Stimulated activated CD8-positive, alpha-beta memory T cell treated with anti-CD3 and anti-CD28 coated beads, Interleukin-2, amount 100 ng/mL, for 1 hour (primary cell): ENCODE results near the gene PARVG.

Experiments
- DNase-seq, 2 donors: peaks; one replicate each; pipeline ENCODE4 v3.0.0-alpha.2; 2020; ENCODE audit warnings: low read depth in 2 of 2

The PARVG gene

DNA sequence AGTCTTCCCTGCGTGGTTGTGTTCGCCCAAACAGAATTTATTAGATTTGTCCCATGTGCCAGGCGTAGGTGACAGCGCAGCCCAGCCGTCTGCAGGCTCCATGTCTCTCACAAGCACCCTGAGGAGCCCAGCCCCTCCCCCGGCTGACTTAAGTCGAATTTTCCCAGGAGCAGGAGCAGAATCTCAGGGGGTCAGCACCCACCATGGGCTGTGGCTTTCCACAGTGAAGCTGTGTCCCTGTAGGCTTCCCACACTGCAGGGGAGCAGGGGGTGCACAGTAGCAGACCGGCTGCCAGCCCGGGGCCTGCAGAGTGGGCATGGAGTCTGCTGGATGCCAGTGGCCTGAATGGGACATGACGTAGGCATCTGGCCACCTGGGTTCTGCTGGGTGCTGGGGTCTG, 16.0 kb downstream of the PARVG start:
- DNase-seq = no peak

GRCh38 chr22:44197271-44197670, 16.5 kb downstream of the PARVG start:
- no peak for DNase-seq

DNA sequence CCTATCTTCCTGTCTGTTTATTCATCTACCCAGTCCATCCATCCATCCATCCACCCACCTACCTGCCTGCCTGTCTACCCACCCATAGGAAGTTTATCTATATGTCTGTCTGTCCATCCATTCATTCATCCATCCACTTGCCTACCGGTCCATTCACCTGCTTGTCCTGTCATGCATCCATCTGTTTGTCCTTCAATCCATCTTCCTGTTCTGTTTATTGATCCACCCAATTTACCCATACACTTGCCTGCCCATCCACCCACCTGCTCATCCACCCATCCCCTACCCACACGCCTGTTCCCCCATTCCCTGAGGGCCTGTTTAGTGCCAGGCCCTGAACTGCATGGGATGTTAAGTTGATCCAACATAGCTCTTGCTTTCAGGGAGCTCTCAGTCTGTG, 18.4 kb downstream of the PARVG start:
- no peak for DNase-seq

DNA sequence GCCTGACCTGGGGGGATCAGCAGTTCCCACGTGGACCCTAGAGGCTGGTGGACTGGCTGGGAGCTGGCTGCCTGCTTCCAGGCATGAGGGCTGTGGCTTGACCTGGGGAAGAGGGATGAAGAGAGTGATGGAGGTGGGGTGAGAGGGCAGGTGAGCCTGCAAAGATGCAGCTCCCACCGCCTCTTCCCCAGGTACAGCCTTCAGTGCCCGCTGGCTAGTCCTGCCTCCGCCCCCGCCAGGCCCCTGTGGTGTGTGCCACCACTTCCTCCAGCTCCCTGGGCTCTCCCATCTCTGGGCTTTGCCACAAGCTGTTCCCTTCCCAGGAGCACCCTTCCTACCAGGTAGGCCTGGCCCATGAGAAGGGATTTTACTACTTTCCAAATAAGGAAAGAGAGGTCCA, 19.1 kb downstream of the PARVG start:
- DNase-seq = no peak

- DNase-seq = no peak
Observed at GRCh38 chr22:44200451-44200850, 19.7 kb downstream of the PARVG start.

DNA sequence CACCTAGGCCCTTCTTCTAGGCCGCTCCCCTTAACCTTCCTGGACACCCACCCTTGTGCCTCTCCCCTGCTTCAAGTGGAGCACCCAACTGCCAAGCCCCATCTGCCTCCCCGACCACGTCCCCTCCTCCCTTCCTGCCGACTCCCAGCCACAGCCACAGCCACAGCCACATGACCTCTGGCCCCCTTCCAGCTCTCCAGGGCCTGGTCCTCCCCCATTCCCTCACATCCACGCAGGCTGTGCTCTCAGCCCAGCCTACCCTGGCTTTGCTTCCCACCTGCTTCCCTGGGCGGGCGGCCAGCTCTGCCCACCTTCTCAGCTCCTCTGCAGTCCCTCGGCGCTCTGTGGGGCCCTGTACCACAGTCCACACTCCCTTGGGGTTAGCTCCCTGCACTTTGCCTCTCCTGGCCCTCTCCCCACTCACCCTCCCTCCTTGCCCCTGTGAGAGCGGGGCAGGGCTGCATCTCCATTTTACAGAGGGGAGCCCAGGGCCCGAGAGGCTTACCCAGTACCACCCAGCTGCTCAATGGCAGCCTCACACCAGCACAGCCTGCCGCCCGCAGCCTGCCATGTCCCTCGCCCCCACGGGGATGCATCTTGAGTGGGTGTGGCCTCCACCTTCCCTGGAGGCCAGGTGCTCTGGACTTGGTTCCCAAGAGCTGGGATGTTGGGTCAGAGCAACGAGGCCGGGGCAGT, 20.3 kb downstream of the PARVG start:
- no peak for DNase-seq

DNA sequence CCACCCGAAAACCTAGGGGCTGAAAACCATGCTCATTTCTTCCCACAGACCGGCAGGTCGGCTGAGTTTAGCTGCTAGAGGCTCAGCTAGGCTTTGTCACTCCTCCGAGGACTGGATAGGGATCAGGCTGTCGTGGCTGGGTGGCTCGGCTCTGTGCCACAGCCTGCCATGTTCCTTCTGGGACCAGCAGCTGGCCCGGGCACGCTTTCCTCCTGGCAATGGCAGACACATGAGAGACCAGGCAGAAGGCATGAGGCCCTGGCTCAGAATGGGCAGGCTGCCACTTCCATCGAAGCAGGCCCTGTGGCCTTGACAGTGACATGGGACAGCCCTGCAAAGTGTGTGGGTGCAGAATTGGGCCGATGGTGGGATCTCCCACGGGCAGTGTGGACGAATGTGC, 20.9 kb downstream of the PARVG start:
- DNase-seq = no peak

- DNase-seq = no peak
Observed at GRCh38 chr22:44202261-44202789, 21.6 kb downstream of the PARVG start.

- DNase-seq = no peak
Observed at GRCh38 chr22:44203203-44203602, 22.5 kb downstream of the PARVG start.

DNA sequence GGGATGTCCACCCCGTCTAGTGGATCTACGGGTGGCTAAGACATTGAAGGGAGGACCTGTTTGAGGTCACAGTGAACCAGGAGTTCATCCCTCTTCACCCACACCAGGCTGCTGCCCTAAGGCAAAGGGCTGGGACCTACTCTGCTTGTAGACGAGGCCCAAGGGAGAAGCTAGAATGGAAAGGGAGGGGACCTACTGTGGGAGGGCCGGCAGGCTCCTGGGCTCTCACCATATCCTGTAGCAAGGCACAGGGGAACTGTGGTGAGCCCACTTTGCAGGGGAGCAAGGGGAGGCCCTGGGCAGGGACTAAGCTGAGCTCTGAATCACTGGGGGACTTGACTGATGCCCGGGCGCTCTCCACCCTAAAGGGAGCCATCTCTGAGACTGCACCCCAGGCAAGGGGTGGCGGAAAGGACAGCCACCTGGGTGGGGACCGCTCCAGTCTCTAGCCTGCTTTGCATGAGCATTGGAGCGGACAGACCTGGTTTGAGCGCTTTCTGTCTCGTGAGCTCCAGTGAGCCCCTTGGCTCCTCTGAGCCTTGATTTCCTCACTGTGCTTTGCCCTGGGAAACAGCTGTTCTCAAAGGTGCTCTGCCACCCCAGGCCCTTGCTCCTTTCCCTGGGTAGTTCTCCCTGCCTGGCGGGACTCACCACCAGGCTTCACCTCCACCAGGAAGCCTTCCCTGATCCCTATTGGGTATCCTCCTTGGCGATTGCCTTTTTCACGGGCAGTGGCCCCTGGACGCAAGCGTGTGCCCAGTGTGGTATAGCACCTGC, 24.2 kb downstream of the PARVG start:
- DNase-seq = no peak

GRCh38 chr22:44205516-44206329, 25.0 kb downstream of the PARVG start:
- DNase-seq = no peak

DNA sequence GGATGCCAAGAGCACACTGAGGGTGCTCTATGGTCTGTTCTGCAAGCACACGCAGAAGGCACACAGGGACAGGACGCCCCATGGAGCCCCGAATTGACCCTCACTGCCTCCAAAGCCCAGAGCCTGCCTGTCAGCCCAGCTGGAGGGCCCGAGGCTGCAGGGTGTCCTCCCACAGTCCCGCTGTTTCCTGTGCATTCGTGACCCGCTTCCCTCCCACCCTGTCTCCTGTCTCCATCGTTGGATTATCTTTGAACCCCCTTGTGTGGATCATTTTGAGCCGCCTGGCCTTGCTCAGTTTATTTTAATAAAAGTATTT, 25.6 kb downstream of the PARVG start:
- DNase-seq = no peak

GRCh38 chr22:44206696-44207095, 26.0 kb downstream of the PARVG start:
- DNase-seq = no peak

- DNase-seq = no peak
Observed at GRCh38 chr22:44207173-44207980, 26.7 kb downstream of the PARVG start.

DNA sequence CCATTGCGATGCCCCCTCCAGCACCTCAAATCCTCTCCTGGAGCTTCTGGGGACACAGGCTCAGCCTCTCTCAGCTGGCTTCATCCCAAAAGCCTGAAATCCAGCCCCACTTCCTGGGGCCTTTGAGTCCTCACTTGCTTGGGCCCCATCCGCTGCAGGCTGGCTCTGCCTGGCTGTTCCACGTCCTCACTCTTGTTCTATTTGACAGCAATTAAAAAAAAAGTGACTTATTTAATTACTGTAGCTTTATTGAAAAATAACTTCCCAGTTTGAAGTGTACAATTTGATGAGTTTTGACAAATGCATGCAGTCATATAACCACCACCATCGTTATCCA, 27.2 kb downstream of the PARVG start:
- no peak for DNase-seq

- DNase-seq = no peak
Observed at GRCh38 chr22:44209343-44209742, 28.6 kb downstream of the PARVG start.

DNA sequence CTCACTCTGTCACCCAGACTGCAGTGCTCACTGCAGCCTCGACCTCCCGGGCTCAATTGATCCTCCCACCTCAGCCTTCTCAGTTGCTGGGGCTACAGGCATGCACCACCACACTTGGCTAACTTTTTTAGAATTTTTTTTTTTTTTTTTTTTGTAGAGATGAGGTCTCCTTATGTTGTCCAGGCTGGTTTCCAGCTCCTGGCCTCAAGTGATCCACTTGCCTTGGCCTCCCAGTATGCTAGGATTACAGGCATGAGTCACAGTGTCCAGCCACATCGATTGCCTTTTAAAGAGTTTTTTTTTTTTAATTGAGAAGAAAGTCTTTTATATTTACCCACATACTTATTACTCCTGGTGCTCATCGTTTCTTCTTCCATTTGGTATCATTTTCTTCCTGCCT, 30.0 kb downstream of the PARVG start:
- DNase-seq = no peak

- DNase-seq = no peak
Observed at GRCh38 chr22:44211256-44211945, 30.7 kb downstream of the PARVG start.

DNA sequence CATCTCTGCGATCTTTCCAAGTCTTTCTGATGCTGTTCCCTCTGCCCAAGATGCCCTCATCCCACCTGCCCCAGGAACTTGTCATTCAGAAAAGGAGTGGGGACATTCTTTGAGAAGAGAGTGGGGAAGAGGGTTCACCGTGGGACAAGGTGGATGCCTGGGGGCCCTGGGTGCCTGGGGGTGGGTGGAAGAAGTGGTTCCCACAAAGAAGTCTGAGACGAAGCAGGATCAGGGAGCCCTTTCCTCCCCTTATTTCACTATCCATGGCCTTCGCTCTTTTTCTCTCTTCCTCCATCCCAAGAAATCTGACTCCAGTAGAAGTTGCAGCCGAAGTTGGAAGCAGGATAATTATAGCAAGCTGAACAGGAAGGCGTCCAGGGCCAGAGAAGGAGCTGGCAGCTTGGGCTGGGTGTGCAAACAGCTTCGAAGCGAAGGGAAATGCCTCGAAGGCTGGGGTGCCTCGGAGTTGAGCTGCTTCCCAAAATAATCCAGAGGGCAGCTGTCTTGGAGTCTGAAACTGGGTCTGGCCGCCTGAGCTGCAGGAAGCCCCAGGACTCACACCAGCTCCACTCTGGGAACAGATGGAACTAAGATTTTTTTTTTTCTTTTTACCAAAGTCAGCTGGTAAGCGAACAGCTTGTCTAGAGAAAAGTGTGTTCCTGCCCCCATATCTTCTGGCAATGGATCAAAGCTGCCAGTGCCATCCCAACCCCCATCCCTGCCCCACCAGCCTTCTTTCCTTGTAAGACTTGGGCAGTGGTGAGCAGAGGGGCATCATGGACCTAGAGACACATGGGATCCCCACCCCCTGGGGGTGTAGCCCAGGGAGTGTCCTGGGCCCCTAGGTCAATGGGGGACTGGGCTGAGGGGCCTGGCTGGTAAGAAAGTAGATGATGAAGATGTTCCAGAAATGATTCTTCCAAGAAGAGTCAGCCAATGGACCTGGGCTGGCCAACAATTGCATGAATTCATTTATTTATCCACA, 31.5 kb downstream of the PARVG start:
- DNase-seq = no peak

DNA sequence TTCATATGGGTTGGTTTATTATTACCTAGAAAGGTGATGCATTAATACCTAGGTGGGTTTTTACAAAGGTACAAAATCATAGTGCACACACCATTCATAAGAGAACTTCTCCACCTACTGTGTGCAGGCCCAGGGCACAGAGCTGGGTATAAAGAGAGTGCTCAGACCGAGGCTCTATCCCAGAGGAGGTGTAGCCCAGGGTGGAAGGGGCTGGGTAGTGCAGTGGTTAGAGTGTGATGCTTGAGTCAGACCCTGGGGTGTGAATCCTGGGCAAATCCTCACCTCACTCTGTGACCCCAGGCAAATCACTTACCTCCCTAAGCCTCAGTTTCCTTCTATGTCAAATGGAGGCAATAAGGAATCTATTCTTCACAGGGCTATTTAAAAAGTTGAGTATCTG, 32.2 kb downstream of the PARVG start:
- DNase-seq = no peak
